Kidney glomerular epithelial cell (primary cell): ENCODE measurements around the gene SHISA6.

ENCODE experiments used
- DNase-seq: peaks from one replicate; lab custom pipeline; 2025; lab: John Stamatoyannopoulos, UW

Gene SHISA6

GRCh38 chr17:11598274-11599221 is 357.5 kb downstream of the SHISA6 start, which contains the start of gene DNAH9:
Gene DNAH9, plus strand, starts transcription at chr17:11598470. Its CDS starts 29 bp downstream, at chr17:11598499.
- peak; percentile 89 for DNase-seq

DNA sequence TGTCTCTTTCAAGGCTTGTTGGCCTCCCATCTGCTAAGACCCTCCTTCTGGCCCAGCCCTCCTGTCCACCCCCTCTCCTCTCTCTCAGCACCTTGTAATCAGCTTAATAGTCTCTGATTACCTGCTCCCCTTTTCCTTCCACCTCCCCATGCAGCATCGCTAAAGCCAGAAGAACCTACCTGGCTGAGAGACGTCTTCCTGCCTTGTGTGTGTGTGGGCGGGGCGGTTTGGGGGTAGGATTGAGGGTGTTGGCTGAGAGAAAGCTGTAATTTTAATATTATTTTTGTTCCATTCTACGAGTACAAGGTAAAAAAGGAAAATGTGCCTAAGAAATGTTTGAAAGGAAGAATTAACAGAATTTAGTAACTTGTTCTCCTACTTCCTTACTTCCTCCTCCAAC is 360.6 kb downstream of the SHISA6 start:
- DNase-seq: no peak

DNA sequence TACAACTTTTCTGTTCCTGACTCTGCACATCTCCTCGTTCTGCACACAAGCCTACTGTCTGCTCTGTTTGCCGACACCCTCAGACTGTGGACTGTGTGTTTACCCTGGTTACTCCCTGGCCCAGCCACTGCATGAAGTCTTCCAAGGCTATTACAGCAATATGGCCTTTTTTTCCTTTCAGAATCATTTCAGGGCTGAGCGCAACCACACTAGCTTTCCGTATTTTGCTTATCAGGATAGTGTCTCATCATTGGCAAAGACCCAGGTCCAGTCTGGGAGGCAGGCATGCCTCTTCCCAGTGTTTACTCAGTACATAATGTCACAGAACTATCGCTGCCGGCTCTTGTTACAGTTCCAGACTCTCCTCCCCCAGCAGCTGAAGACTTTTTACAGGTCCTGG is 367.4 kb downstream of the SHISA6 start:
- peak; percentile 48 for DNase-seq

DNA sequence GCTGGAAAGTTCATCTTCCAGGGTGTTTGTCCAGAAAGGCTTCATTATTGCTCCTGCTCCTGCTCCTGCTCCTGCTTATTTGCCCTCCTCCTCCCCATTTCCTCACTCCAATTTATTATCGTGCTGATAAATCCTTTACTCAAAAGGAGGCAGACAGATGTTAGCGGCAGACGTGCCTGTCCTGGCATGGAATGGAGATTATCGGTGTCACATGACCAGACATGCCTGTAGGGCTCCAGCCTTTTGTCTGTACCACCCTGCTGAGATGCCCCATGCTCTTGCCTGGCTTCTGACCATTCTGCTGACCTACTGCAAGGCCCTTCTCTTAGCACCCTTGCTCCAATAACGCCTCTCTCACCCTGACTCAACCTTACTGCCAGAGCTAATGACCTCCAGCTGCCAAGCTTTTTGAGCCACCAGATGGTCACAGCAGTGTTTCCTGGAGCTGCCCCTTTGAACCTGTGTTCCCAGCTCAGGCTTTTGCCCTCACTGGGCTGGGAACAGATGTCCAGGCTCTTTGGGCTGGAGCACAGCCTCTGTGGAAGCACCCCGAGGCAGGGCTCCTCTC is 370.1 kb downstream of the SHISA6 start:
- DNase-seq: no peak

DNA sequence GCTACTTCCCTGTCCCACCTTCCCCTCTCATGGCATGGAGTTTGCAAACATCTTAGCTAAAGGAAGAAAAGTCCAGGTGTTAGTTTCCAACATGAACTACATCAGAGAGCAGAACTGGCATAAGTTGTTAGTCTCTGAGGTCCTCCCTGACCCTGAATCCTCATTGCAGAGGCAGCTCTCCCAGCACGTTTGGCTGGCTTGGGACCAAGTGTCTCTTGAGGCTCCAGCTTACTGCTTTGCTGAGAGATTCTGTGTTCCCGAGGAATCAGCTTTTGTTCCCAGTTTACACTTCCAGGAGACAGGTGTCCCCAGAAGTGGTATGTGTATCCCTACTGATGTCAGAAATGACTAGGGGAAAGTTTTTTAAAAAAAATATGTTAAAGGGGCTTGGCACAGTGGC is 371.9 kb downstream of the SHISA6 start:
- no peak for DNase-seq
